Heart right ventricle (tissue), 16 donors: ENCODE measurements around the gene ZNF581. TPM values are rescaled to one million over a fixed set of nuclear protein-coding genes. Genes with fewer than 3 reads are reported as not detected.

Experiments
- ATAC-seq, 8 donors: fragments of 200-7000 bp; cut with Tn5 transposase; one replicate each; pipeline ENCODE4 v1.9.1; 2020; ENCODE audit warnings: mild to moderate bottlenecking in 8 of 8, moderate library complexity in 8 of 8, moderate number of reproducible peaks in 1 of 8
- DNase-seq, 2 donors: peaks; one replicate each; pipeline ENCODE4 v3.0.0-alpha.2; 2020
- H3K27ac ChIP-seq, 10 donors: fragments of 200-600 bp; sonication (generic) in 2 of 10; one replicate each; pipeline versions ENCODE4 v1.5.0 to v1.8.0; 2020 to 2022; ENCODE audit warnings: mild to moderate bottlenecking in 3 of 10
- H3K27me3 ChIP-seq, 7 donors: fragments of 200-600 bp; one replicate each; pipeline ENCODE4 v1.8.0; 2021 to 2022; ENCODE audit warnings: mild to moderate bottlenecking in 2 of 7
- H3K36me3 ChIP-seq, 9 donors: fragments of 200-600 bp; sonication (generic) in 1 of 9; one replicate each; pipeline versions ENCODE4 v1.5.0 to v1.8.0; 2020 to 2022; ENCODE audit warnings: mild to moderate bottlenecking in 2 of 9
- H3K4me1 ChIP-seq, 9 donors: fragments of 200-600 bp; sonication (generic) in 1 of 9; one replicate each; pipeline versions ENCODE4 v1.5.0 to v1.8.0; 2020 to 2022; ENCODE audit warnings: mild to moderate bottlenecking in 4 of 9
- H3K4me3 ChIP-seq, 10 donors: fragments of 200-600 bp; sonication (generic) in 2 of 10; one replicate each; pipeline versions ENCODE4 v1.5.0 to v1.8.0; 2020 to 2022; ENCODE audit warnings: mild to moderate bottlenecking in 7 of 10, moderate library complexity in 2 of 10
- H3K9me3 ChIP-seq, 11 donors: fragments of 200-600 bp in 10 of 11; sonication (generic) in 2 of 11; one replicate each; pipeline versions ENCODE4 v1.5.0 to v1.8.0; 2013 to 2022; ENCODE audit warnings: mild to moderate bottlenecking in 2 of 11, control low read depth in 1 of 11, moderate library complexity in 1 of 11
- WGBS, 2 donors: extraction: QIAGEN DNeasy Blood & Tissue Kit; methylation state at CpG; one replicate each; pipeline ENCODE4 v1.1.7; 2013; ENCODE audit warnings: inconsistent platforms in 1 of 2; 5-methylcytosine and 5-hydroxymethylcytosine counted together
- intact Hi-C, 10 donors: fragments of 100-400 bp; cut with DNase I; formaldehyde crosslinking; loops; one replicate each; pipeline versions ENCODE4 v1.11.1 to v1.14.2; 2022
- polyA plus RNA-seq, 2 donors: library from polyadenylated mRNA; stranded (reverse); fragments of 200-250 nt; gene quantifications; one replicate each; pipeline ENCODE4 v1.2.3, GENCODE V29; 2013
- total RNA-seq, 10 donors: library from RNA; stranded (reverse); fragmentation: NEBNext Ultra II Directional in 3 of 10; extraction: Animal tissue kit (Norgen Biotek cat#: 25700) in 3 of 10; gene quantifications; one replicate each; pipeline versions ENCODE4 v1.2.1 to v1.2.4, GENCODE V29; 2021 to 2023
- TF ChIP-seq, protein P1 (sequence below), 9 donors: fragments of 200-600 bp; sonication (generic) in 2 of 9; IDR thresholded peaks; one replicate each; pipeline versions ENCODE4 v1.5.0 to v1.8.0; 2021 to 2022; ENCODE audit warnings: antibody characterized with exemption in 9 of 9, mild to moderate bottlenecking in 5 of 9, moderate library complexity in 1 of 9
- donor health status: Arrhythmogenic right ventricular cardiomyopathy.
- donor health status: ischemic (EF 13 %, LVEDD 7.1; RV severe dilation, severe dysfunction).
- donor health status: healthy with polysubstance abuse.
- donor health status: DM: no; HTN: yes; CAD: no.
- donor health status: DM: no; HTN: no; CAD: no.
- donor health status: ischemic (EF 25% LVEDD 6.9; RV normal size, moderate dysfunction).
- donor health status: ischemic (EF 25% LVEDD 5.7; RV mildly dilated, moderate dysfunction).
- donor health status: healthy.
- donor health status: DM: yes; HTN: yes; CAD: no.
- donor health status: Ischemic cardiomyopathy.
- donor health status: ischemic (EF 35%, LVEDD 5.7; RV mildly dilated, moderate dysfunction).
- donor health status: nonischemic (EF 11% LVEDD 7.7; RV severe dilation, severe dysfunction).
- donor health status: DM: yes; HTN: yes; CAD: no.
- donor health status: PGD.
- donor health status: ischemic (EF 29% LVEDD 5.4; RV normal size, mild dysfunction).
- donor health status: nonischemic (EF 23%, LVEDD 6.1; RV moderate dilation, normal function).

The ZNF581 gene
- total and polyA plus RNA-seq, 12 donors: 4.0 to 15.6 (median 6.5) TPM

GRCh38 chr19:55676383-55676782 is 32.9 kb downstream of the ZNF581 start:
- intact Hi-C loops: no loop called here
- ATAC-seq: peak in 1 of 8 donors; percentile 14
- TF ChIP-seq, protein P1, sequence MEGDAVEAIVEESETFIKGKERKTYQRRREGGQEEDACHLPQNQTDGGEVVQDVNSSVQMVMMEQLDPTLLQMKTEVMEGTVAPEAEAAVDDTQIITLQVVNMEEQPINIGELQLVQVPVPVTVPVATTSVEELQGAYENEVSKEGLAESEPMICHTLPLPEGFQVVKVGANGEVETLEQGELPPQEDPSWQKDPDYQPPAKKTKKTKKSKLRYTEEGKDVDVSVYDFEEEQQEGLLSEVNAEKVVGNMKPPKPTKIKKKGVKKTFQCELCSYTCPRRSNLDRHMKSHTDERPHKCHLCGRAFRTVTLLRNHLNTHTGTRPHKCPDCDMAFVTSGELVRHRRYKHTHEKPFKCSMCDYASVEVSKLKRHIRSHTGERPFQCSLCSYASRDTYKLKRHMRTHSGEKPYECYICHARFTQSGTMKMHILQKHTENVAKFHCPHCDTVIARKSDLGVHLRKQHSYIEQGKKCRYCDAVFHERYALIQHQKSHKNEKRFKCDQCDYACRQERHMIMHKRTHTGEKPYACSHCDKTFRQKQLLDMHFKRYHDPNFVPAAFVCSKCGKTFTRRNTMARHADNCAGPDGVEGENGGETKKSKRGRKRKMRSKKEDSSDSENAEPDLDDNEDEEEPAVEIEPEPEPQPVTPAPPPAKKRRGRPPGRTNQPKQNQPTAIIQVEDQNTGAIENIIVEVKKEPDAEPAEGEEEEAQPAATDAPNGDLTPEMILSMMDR (IDR thresholded peaks at IDR 0.05): peak in 2 of 9 donors; percentile 20 to 23
- no peak for DNase-seq
- Histone ChIP-seq H3K4me3 (peak overlapping the region in 9 of 10 donors; percentile 71 to 97 (median 80)), H3K36me3 (peaks cover 0 to 70% (median 22%) of the 10 kb centered on the region in 9 donors), H3K4me1 (peaks cover 13 to 76% (median 56%) of the 10 kb centered on the region in 9 donors), H3K27ac (peak overlapping the region in 9 of 10 donors; percentile 19 to 97 (median 96)), H3K27me3 (no peaks in the 10 kb centered on the region), H3K9me3 (no peaks in the 10 kb centered on the region)
- WGBS, 2 donors: 30 to 46% methylated on average over 5 of the region's 5 CpGs

DNA sequence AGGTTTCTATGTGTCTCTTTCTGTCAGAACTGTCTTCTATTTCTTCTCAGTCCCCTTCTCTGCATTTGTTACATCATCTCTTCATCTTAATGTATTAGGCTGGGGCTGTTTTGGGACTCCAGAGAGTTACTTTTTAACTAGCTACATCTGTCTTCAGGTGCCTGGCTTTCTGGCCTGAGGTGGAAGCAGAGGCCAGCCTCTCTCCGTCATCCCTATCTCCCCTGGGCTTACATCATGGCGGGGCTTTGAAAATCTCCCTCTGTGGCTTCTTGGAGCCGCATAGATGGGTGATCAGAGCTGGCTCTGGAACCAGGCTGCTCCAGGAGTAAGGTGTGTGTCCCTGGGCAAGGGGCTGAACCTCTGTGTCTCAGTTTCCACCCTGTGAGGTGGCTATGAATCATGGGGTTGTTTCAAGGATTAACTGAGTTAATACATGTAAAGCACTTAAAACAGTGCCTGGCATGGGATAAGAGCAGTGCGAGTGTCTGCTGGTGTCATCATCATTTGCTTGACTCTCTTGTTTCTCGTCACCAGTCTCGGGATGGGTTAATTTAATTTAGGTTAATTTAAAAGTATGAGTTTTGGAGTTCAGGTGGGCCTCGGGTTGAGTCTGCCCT is 33.5 kb downstream of the ZNF581 start:
- H3K4me3 ChIP-seq: peak overlapping the region in 8 of 10 donors; percentile 15 to 93 (median 79)
- intact Hi-C loops: no loop called here
- H3K9me3 ChIP-seq: no peaks in the 10 kb centered on the region
- H3K4me1 ChIP-seq: peaks cover 13 to 78% (median 56%) of the 10 kb centered on the region in 9 donors
- H3K27ac ChIP-seq: peak overlapping the region in 9 of 10 donors; percentile 19 to 97 (median 56)
- DNase-seq (no peak), ATAC-seq (no peak)
- WGBS, 2 donors: 66 to 69% methylated on average over 7 of the region's 7 CpGs
- TF ChIP-seq, protein P1 (IDR thresholded peaks at IDR 0.05): no peak
- H3K36me3 ChIP-seq: peaks cover 0 to 70% (median 26%) of the 10 kb centered on the region in 9 donors
- no peaks in the 10 kb centered on the region for H3K27me3 ChIP-seq

DNA sequence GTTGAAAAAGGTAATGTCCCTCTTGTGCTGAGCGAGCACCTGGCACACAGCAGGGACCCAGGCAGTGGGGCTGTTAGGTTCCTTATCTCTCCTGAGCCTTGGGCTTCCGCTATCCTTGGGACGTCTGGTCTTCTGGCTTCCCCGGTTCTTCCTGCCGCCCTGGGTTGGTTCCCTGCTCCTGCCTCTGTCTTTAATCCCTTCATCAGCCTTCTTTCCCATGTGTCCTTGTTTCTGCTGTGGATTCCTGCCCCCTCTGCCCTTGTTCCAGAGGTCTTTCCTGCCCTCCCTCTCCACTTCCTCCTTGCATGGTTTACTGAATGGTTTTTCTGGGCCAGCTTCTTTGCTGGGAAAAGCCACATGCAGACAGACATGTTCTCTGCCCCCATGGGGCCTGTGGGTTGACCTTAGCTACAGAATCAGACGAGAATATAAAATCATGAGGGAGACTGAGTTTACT is 34.2 kb downstream of the ZNF581 start:
- peak overlapping the region in 5 of 10 donors; percentile 7 to 93 (median 80) for H3K4me3 ChIP-seq
- TF ChIP-seq, protein P1 (IDR thresholded peaks at IDR 0.05): no peak
- intact Hi-C loops: no loop called here
- WGBS, 2 donors: 31 to 35% methylated on average over 6 of the region's 6 CpGs
- ATAC-seq (no peak), DNase-seq (no peak)
- H3K9me3 ChIP-seq: no peaks in the 10 kb centered on the region
- H3K4me1 ChIP-seq: peaks cover 13 to 78% (median 56%) of the 10 kb centered on the region in 9 donors
- H3K27me3 ChIP-seq: no peaks in the 10 kb centered on the region
- peak overlapping the region in 8 of 10 donors; percentile 19 to 97 (median 46) for H3K27ac ChIP-seq
- H3K36me3 ChIP-seq: peaks cover 0 to 70% (median 29%) of the 10 kb centered on the region in 9 donors

- TF ChIP-seq, protein P1 (IDR thresholded peaks at IDR 0.05): no peak
- intact Hi-C loops: no loop called here
- no peaks in the 10 kb centered on the region for H3K27me3 ChIP-seq
- DNase-seq (peak in 1 of 2 donors; percentile 29), ATAC-seq (no peak)
- WGBS, 2 donors: 82 to 87% methylated on average over 21 of the region's 21 CpGs
- H3K27ac ChIP-seq: peak overlapping the region in 6 of 10 donors; percentile 37 to 97 (median 46)
- peak overlapping the region in 2 of 10 donors; percentile 72 to 87 for H3K4me3 ChIP-seq
- H3K9me3 ChIP-seq: no peaks in the 10 kb centered on the region
- H3K4me1 ChIP-seq: peaks cover 13 to 77% (median 56%) of the 10 kb centered on the region in 9 donors
- peaks cover 0 to 70% (median 30%) of the 10 kb centered on the region in 9 donors for H3K36me3 ChIP-seq
Measured at GRCh38 chr19:55678121-55678671, 34.7 kb downstream of the ZNF581 start.
